GM18858 (cell line): ENCODE data around the gene ARHGAP15.

Experiments used
- ATAC-seq: cut with Tn5 transposase; IDR thresholded peaks from one replicate; pipeline ENCODE4 v1.9.1; 2021; ENCODE audit not compliant: unreplicated experiment

Gene ARHGAP15

DNA sequence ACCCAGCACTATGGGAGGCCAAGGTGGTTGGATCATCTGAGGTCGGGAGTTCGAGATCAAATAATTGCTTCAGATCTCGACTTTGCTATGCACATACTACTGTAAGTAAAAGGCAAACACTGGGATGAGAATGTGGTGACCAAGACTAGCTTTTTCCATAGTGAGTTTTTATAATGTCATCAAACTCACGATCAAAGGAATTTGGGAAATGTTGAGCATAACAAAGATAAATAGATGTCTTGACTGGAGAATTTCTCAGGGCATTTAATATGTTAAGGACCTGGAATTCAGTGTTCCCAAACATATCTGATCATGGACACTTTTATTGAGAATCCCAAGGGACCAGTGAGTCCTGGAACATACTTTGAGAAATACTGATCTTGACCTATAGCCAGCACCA lies 205.6 kb downstream of the ARHGAP15 start:
- no peak for ATAC-seq

DNA sequence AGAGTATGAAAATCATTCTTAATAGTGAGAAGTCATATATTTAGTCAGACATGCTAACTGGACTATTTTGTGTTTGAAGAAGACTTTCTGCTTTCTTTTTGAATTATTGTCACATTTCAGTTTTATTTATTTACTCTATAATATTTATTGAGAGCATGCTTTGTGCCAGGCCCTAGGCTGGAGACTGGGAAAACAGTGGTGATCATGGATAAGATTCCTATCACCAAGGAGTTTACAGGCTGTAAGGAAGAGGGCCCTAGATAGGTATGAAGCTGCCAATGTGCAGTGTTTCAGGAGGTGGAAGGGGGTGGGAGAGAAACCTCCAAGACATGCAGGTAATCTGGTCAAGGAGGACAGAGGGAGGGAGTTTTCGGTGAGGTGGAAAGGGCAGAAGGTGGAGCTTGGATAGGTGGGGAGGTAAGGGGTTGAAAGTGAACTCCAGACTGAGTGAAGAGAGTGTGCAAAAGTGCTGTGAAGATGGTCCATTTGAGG lies 207.5 kb downstream of the ARHGAP15 start:
- no peak for ATAC-seq

DNA sequence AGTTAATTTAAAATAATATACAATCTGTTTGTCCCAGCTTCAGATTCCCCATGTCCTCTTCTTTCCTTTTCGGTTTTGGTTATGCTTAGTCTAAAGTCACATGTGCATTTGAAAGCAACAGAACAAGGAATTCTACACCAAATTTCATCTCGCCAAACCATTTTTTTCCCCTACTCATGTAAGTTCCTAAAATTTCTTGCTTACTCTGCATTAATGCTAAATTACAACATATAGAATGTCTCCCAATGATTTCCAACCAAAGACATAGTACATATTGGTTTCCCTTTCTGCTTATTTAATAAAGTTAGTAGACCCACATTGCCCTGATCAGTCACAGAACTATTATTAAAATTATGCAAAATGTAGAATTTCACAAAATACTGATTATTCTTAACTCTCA lies 212.3 kb downstream of the ARHGAP15 start:
- no peak for ATAC-seq

DNA sequence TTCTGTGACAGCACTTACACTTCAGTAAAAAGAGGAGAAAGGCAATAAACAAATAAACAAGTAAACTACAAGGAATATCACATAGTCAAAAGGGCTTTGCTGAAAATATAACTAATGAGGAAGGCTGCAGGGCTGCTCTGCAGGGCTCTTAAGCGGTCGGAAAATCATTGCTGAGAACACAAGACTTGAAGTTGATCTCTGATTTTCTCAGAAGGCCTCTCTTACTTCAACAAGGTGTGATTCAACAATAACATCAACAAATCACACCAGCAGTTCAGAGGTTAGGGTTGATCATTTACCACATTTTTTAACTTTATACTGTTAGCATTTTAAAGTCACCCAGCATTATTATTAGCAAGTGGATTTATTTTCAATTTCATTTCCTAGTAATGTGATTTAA lies 215.6 kb downstream of the ARHGAP15 start:
- ATAC-seq, result no peak

DNA sequence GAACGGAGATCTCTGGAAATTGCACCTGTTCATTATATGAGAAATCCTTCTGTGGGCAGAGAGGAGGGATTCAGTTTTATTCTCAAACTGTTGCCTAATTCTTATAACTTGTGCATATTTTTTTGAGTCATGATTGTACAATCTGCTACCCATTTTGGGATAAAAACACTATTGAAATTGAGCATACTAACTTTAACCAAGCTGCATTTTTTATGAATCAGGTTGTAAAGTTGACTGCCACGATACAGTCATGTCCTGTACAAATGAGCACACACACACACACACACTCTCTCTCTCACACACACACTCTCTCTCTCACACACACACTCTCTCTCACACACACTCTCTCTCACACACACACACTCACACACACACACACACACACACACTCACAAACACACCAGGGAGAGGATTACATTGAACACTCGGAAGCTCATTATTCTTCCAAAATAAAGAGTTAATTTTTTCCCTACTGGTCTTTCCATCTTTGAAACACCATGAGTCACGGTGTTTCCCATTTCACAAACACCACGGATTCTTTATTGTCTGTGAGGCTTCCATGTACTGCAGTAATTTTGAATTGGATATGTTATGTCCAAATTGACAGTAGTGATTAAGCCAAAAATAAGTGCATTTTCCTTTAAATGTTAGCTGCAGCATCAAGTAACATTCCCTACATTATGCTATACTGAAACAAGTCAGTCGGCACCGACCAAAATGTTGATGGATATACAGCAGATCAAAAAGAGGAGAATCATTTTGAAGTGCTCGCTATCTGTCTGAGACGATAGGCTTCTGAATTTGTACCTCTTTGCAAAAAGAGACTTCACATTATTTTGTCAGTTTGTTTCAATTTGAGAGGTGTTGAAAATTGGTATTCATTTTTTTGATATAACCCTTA lies 216.9 kb downstream of the ARHGAP15 start:
- no peak for ATAC-seq

DNA sequence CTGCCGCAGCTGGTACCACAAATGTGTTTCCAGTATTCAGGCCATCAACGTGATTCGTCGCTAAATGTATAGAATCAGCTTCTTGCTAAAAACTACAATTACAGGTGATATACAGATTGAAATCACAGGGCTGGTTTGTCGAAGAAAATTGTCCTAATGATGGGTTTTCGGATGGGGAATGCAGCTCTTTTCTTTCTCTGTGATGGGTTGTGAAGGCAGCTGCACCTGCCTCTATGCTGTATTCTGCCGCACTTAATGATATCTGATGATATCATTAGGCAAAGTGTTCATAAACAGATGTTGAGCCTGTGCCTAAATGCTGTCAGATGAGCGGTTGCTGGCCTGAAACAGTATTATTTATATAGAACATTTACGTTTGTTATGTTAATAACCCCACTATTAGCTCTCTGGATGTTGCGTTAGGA lies 218.1 kb downstream of the ARHGAP15 start:
- no peak for ATAC-seq

DNA sequence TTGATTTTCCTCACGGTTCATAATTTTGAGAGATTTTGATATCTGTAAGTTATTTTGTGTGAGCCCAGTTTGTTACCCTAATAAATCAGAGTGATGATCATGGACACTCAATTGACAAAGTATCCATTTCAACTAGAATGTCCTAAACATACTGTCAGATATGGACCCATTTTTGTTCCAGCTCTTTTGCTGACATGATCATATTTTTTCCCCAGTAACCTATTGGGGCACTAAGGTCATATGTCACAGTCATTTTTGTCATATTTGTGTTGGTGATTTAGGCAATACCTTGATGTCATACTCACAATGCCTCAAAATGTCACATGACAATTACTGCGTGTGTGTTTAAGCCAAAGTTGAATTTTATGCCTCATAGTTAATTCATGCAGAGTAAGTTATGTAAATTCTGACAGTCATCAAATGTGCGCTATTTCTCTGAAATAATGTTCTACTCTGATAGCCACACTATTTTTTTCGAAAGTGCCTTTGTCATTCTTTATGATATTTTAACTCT lies 218.7 kb downstream of the ARHGAP15 start:
- ATAC-seq, result no peak

- no peak for ATAC-seq
These were observed 225.0 kb downstream of the ARHGAP15 start for GRCh38 chr2:143354050-143354750.

DNA sequence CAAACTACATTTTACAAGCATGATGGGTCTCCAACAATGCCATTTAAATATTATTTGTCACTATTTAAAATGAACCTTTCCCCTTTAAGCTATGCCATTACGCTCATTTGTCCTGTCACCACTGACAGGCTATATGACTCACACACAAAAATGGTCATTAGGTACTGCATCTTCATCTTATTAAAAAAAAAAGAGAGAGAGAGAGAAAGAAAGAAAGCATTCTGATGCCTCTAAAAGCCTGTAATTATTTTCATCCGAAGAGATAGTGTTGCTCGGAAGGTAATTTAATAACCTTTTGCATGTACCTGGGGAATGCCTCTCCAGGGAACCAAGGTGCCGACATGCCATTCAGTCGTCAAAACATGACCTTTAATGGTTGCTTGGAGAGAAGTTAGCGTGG lies 226.7 kb downstream of the ARHGAP15 start:
- ATAC-seq, result no peak

DNA sequence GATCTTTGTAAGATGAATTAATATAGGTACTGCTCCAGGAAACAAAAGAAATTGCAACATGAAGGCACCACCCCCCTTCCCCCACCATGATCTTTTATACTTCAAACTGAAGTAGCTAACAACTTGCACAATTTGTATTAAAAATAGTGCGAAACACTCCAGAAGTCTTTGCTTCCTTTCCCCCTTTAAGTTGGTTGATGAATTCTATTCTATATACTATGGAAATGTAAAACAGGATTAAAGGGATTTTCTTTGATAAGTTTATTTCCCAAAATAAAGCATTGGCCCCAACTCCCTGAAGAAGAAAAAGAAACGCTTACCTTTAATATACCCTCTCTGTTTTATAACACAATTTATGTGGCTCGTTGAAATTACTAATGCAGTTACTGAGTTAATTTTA lies 227.1 kb downstream of the ARHGAP15 start:
- no peak for ATAC-seq

GRCh38 chr2:143356736-143357446 lies 227.7 kb downstream of the ARHGAP15 start:
- no peak for ATAC-seq

GRCh38 chr2:143357966-143358365 lies 228.7 kb downstream of the ARHGAP15 start:
- no peak for ATAC-seq

- ATAC-seq, result no peak
These were observed 232.1 kb downstream of the ARHGAP15 start for GRCh38 chr2:143361346-143361745.

GRCh38 chr2:143371616-143372015 lies 242.4 kb downstream of the ARHGAP15 start:
- no peak for ATAC-seq

DNA sequence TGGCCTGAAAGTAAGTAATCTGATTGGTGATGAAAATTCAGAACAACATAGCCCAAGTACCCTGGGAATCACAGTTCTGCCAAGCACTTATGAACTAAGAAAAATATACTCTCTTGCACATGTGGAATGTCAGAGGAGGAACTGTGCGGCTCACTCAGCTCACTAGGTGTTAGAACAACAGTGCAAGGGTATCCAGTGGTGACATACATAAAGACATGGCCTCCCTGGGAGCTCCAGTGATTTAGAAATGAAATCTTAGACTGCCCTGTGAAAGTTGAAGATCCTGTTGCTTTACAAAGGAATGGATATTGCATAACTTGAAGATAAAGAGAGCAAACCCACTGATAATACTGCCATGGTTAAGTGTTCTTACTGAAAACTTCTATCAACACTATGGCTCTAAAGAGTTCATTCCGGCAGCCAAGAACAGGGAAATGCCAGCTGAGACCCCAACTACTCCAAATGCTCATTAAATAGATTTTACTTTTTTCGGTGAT lies 246.2 kb downstream of the ARHGAP15 start:
- ATAC-seq, result no peak

DNA sequence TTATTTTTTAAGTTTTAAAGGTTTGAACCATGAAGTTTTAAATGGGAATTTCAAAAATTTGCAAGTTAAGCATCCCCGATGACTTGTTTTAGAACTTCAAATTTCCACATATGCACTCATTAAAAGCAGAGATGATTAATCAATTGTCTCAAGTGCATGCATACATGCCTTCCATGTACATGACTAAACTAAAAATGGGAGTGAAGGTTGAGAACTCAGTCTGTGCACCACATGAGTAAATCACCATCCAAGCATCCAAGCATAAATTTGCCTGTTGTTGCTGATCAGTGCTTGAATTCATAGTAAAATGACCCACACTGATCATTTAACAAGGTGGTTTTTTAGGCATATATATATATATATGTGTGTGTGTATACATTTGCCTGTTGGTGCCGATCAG lies 249.8 kb downstream of the ARHGAP15 start:
- no peak for ATAC-seq

- ATAC-seq, result no peak
These were observed 250.7 kb downstream of the ARHGAP15 start for GRCh38 chr2:143379955-143380354.

DNA sequence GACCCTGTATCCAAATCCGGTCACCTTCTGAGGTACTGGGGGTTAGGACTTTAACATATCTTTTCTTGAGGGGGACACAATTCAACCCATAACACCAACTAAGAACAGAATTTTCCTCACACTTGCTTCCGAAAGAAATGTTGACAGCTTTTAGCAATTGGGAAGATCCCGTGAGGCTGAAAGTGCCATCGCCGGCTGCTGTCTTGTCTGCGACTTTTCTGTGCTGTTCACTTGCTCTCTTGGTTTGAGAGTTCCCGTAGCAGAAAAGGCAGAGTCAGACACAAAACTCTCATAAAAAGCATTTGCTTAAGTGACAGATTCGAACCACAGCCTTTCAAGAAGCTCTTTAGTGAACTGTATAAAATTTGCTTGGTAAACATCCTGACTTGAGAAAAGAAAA lies 253.4 kb downstream of the ARHGAP15 start:
- no peak for ATAC-seq

DNA sequence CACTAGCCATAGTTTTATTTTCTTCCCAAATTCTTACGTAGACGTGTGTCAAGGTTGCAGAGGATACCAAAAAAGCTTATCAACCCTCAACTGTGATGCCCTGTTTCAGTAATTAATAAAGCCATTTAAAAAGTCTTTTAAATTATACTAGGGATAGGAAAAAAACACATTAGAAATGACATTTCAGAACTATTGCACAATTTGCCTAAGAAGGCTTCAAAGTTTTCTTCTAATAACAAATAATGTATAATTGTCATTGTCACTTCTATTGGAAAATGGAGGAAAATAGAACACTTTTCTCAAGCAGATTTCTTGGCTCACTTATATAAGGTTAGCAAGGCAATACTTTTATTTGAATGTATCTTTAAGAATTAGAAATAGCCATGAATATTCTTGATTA lies 253.8 kb downstream of the ARHGAP15 start:
- ATAC-seq, result no peak

DNA sequence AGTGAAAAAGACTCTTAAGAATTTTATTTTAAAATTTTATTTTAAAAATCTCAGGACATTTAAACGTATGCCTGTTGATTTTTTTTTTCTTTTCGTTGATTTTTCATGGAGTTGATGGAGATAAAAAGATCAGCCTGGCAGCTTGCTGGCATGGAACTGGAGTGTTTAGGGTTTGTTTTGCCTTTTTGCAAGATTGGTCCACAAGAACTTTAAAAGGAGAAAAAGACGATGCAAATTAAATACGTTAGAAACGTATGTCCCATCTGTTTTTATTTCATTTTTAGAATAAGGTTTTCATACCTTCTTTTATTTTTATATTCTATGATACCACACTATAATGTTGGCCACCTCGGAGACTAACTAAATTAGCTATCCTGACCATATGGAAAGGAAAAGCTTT lies 254.9 kb downstream of the ARHGAP15 start:
- no peak for ATAC-seq

- no peak for ATAC-seq
These were observed 261.0 kb downstream of the ARHGAP15 start for GRCh38 chr2:143390171-143390570.
